Activated T-helper 17 cell treated with anti-CD3 and anti-CD28 coated beads, Interleukin-2, amount 50 U/mL, for 72 hours (primary cell): Measurements from ENCODE around the gene OTUD6A. TPM values are rescaled to one million over a fixed set of nuclear protein-coding genes. Genes with fewer than 3 reads are reported as not detected.
"Not testable (repeated sequence)": the region's sequence is repeated elsewhere in the genome, so short reads cannot be mapped to it uniquely, and the experiment has no call there.

Source experiments
- ATAC-seq: fragments of 150-1000 bp; cut with Tn5 transposase; replicated peaks from 2 replicates; pipeline ENCODE4 v1.10.0; 2021; ENCODE audit warnings: mild to moderate bottlenecking, moderate library complexity
- H3K27ac Mint-ChIP-seq: one replicate; pipeline ENCODE4 v1.8.0; 2022; ENCODE audit warnings: mixed read lengths
- H3K27me3 Mint-ChIP-seq: one replicate; pipeline ENCODE4 v1.8.0; 2022; ENCODE audit warnings: mixed read lengths
- H3K36me3 Mint-ChIP-seq: one replicate; pipeline ENCODE4 v1.8.0; 2022; ENCODE audit warnings: low read depth, mild to moderate bottlenecking, mixed read lengths
- H3K4me1 Mint-ChIP-seq: one replicate; pipeline ENCODE4 v1.8.0; 2022; ENCODE audit warnings: mixed read lengths
- H3K4me3 Mint-ChIP-seq: one replicate; pipeline ENCODE4 v1.8.0; 2022; ENCODE audit warnings: mild to moderate bottlenecking, mixed read lengths
- H3K9me3 Mint-ChIP-seq: one replicate; pipeline ENCODE4 v1.8.0; 2022; ENCODE audit warnings: mixed read lengths
- total RNA-seq, 2 donors: library from RNA; stranded (reverse); gene quantifications; one replicate each; pipeline ENCODE4 v1.2.3, GENCODE V29; 2022

The OTUD6A gene
- total RNA-seq, 2 donors from 2014 or later = not detected

DNA sequence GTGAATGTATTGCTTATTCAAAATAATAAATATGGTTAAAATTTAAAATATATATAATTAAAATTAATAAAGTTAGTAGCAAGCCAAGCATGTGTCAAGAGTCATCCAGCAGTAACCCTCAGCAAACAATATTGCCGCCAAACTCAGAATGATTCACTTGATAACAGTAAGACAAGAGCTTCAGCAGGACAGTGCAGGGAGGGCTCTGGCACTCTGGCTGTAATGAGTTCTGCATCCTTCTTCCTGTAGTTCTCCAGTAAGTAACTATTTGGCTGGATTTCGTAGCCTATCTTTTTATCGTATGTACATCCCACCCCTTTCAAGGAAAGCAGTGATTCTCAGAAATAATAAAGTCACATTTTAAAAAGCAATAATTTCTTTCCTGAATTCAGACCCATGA, 17.6 kb downstream of the OTUD6A start:
- no peaks in the 10 kb centered on the region for H3K36me3 Mint-ChIP-seq
- no peaks in the 10 kb centered on the region for H3K9me3 Mint-ChIP-seq
- H3K4me3 Mint-ChIP-seq = no peak overlapping the region
- H3K27me3 Mint-ChIP-seq = no peaks in the 10 kb centered on the region
- ATAC-seq = no peak
- no peaks in the 10 kb centered on the region for H3K4me1 Mint-ChIP-seq
- H3K27ac Mint-ChIP-seq = no peak overlapping the region

DNA sequence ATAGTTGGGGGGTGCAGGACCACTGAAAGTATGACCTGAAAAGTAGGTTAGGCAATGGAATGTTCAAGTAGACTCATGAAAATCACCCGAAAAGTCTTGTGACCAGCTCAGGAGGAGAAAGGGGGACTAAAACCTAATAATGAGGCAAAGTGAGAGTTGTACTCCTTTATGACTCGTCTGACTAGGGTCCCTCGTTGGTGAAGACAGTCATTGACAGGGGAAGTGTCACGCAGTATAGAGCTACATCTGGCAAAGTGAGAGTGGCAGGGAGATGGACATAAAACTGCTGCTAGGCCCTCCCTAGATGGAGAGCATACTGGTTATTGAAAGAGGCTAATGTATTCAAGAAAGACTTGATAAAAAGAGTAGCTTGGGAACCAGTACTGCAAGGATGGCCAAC, 20.5 kb downstream of the OTUD6A start:
- Mint-ChIP-seq H3K4me3 (no peak overlapping the region), H3K27me3 (no peaks in the 10 kb centered on the region), H3K4me1 (no peaks in the 10 kb centered on the region), H3K36me3 (no peaks in the 10 kb centered on the region), H3K9me3 (no peaks in the 10 kb centered on the region), H3K27ac (no peak overlapping the region)
- ATAC-seq = no peak

DNA sequence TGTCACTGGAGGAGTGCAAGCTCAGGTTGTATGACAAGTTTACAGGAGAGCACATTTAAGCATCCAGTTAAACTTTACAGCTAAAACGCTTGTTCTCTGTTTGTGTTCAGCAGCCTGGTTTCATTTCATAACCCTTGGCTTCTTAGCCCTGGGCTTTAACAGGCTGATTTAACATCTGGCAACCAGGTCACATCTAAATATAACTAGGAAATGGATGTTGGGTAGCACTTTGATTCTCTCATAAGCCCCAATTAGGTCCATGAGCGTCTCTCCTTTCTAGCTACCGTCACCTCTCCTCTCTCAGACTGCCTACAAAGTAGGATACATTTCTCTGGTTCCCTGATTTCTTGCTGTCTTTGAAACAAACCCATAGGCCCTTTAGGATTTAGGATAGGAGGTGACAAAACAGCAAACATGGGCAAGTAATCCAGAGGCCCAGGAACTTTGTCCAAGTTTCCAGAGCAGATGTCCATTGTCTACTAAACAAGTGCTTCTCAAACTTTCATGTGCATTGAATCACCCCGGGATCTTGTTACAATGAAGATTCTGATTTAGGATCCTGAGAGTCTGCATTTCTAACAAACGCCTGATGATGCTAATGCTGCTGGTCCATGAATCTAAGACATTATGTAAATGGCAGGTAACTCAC, 22.5 kb downstream of the OTUD6A start:
- no peak for ATAC-seq
- Mint-ChIP-seq H3K9me3 (no peaks in the 10 kb centered on the region), H3K36me3 (no peaks in the 10 kb centered on the region), H3K4me3 (no peak overlapping the region), H3K27ac (no peak overlapping the region), H3K27me3 (peaks cover 4% of the 10 kb centered on the region), H3K4me1 (peaks cover 3% of the 10 kb centered on the region)

- H3K27me3 Mint-ChIP-seq = peaks cover 4% of the 10 kb centered on the region
- no peak overlapping the region for H3K27ac Mint-ChIP-seq
- H3K9me3 Mint-ChIP-seq = no peaks in the 10 kb centered on the region
- ATAC-seq = no peak
- H3K4me3 Mint-ChIP-seq = no peak overlapping the region
- H3K36me3 Mint-ChIP-seq = no peaks in the 10 kb centered on the region
- peaks cover 5% of the 10 kb centered on the region for H3K4me1 Mint-ChIP-seq
Measured at GRCh38 chrX:70087857-70088630, 25.8 kb downstream of the OTUD6A start.

- Mint-ChIP-seq H3K27me3 (peaks cover 4% of the 10 kb centered on the region), H3K27ac (no peak overlapping the region), H3K9me3 (no peaks in the 10 kb centered on the region), H3K4me3 (no peak overlapping the region), H3K36me3 (no peaks in the 10 kb centered on the region), H3K4me1 (peaks cover 5% of the 10 kb centered on the region)
- ATAC-seq = no peak
Measured at GRCh38 chrX:70088751-70089150, 26.5 kb downstream of the OTUD6A start.

DNA sequence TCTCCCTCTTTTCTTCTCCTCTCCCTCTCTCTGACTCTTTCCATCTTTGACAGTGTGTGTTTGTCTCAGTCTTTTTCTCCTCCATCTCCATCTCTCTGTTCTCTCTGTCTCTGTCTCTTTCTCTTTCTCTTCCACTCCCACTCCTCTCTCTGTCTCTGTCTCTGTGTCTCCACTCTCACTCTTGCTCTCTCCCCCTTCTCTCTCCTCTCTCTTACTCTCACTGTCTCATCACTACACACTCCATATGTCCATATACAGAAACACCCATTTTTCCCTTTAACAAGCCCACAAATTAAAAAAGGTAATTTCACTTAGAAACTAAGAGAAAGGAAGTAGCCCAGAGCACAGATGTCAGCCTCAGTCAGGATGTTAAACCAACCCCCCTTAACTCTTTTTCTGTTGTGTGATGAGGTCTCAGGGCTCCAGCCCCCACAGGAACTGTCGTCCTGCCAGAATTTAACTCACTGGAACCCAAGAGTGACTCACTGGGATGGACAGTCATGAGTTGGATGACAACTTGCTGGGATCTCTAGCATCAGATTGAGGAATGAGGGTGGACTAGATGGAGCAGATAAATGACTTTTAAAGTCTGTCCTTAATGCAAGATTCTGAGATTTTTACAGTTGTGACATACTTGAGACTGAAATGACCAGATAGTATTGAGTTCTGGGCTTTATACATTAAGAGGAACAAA, 27.5 kb downstream of the OTUD6A start:
- Mint-ChIP-seq H3K27me3 (peaks cover 4% of the 10 kb centered on the region), H3K4me3 (no peak overlapping the region), H3K4me1 (peaks cover 5% of the 10 kb centered on the region), H3K27ac (no peak overlapping the region), H3K36me3 (no peaks in the 10 kb centered on the region), H3K9me3 (no peaks in the 10 kb centered on the region)
- no peak for ATAC-seq

DNA sequence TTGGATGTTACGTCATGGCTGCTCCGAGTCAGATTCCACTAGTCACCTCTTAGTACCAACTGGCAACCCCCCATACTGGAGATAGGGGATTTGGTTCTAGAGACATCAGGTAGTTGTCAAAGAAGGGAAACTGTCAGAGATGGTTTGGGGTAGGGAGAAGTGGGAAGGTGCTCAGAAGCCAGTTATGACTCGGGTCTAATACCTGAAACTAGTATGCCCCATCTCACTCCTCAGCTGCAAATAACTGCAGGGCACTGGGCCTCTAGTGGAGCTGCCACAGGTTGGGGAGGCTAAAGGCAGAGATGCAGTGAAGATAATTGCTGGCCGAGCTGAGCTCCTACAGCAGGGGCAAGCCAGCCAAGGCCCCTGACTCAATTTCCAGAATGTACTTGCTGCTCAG, 30.0 kb downstream of the OTUD6A start:
- Mint-ChIP-seq H3K4me3 (no peak overlapping the region), H3K27ac (no peak overlapping the region), H3K27me3 (peaks cover 4% of the 10 kb centered on the region), H3K36me3 (no peaks in the 10 kb centered on the region), H3K4me1 (peaks cover 5% of the 10 kb centered on the region), H3K9me3 (no peaks in the 10 kb centered on the region)
- no peak for ATAC-seq

GRCh38 chrX:70096052-70096451, 33.8 kb downstream of the OTUD6A start:
- H3K36me3 Mint-ChIP-seq = no peaks in the 10 kb centered on the region
- ATAC-seq = no peak
- H3K4me3 Mint-ChIP-seq = no peak overlapping the region
- H3K9me3 Mint-ChIP-seq = no peaks in the 10 kb centered on the region
- H3K27ac Mint-ChIP-seq = no peak overlapping the region
- H3K27me3 Mint-ChIP-seq = peaks cover 6% of the 10 kb centered on the region
- H3K4me1 Mint-ChIP-seq = no peaks in the 10 kb centered on the region

- Mint-ChIP-seq H3K4me3 (no peak overlapping the region), H3K27me3 (no peaks in the 10 kb centered on the region), H3K36me3 (no peaks in the 10 kb centered on the region), H3K9me3 (no peaks in the 10 kb centered on the region), H3K4me1 (no peaks in the 10 kb centered on the region), H3K27ac (no peak overlapping the region)
- no peak for ATAC-seq
Measured at GRCh38 chrX:70105229-70105628, 43.0 kb downstream of the OTUD6A start.

DNA sequence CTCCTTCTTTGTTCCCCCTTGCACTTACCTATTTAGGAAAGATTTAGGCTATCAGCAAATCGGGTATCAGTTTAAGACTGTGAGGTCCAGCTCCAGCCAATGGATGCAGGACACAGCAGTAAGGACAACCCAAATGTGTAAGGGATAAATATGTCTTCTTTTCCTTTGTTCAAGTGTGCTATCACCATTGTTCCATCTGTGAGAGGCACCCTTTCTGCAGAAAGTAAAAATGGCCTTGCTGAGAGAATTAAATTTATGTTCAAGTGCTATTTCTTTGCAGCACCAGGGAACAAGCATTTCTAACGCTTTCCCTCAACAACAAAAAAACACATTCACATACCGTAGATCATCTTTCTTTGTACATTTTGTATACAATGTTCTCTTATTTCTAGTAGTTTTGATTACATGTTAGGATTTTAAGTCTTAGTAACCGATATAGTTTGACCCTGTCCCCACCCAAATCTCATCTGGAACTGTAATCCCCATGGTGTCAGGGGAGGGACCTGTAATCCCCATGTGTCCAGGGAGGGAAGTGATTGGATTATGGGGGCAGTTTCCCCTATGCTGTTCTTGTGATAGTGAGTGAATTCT, 49.3 kb downstream of the OTUD6A start:
- H3K4me1 Mint-ChIP-seq, H3K4me3 Mint-ChIP-seq, H3K36me3 Mint-ChIP-seq, H3K9me3 Mint-ChIP-seq, ATAC-seq, H3K27ac Mint-ChIP-seq, H3K27me3 Mint-ChIP-seq: not testable (repeated sequence)

Other genes with a start within 250 kb of the OTUD6A start
- not detected for gene AWAT2, start 12.5 kb upstream of the OTUD6A start, total RNA-seq
- 10 to 100 TPM; 39.1 to 64.3 TPM for gene IGBP1, start 71.0 kb downstream of the OTUD6A start, total RNA-seq
- under 1 TPM in 1 of 2 donors, not detected in 1; 0.22 TPM for gene DGAT2L6, start 115.0 kb downstream of the OTUD6A start, total RNA-seq
- not detected for gene AWAT1, start 172.2 kb downstream of the OTUD6A start, total RNA-seq
- gene P2RY4, start 197.7 kb downstream of the OTUD6A start, total RNA-seq = under 1 TPM; 0.35 to 0.85 TPM
- not detected for gene ARR3, start 205.9 kb downstream of the OTUD6A start, total RNA-seq
- gene RAB41, start 219.7 kb downstream of the OTUD6A start, total RNA-seq = not detected
- gene PDZD11, start 227.5 kb downstream of the OTUD6A start, total RNA-seq = 10 to 100 TPM; 21.6 to 32.1 TPM
- gene KIF4A, start 227.6 kb downstream of the OTUD6A start, total RNA-seq = 10 to 100 TPM; 25.4 to 30.3 TPM